H9 (cell line): Measurements from ENCODE around the gene SNAPC2. TPM values are rescaled to one million over a fixed set of nuclear protein-coding genes. Genes with fewer than 3 reads are reported as not detected.

Experiments
- DNase-seq: peaks from one replicate; pipeline ENCODE4 v3.0.0-alpha.2; 2017
- H2AFZ ChIP-seq: one replicate; pipeline ENCODE4 v1.6.1; 2013; ENCODE audit warnings: mild to moderate bottlenecking, low read length, control low read depth, moderate library complexity
- H2AK5ac ChIP-seq: 2 replicates; pipeline ENCODE4 v1.6.1; 2013; ENCODE audit warnings: low read length, control low read depth, mixed read lengths; ENCODE audit not compliant: insufficient read length
- H2BK120ac ChIP-seq: one replicate; pipeline ENCODE4 v1.6.1; 2013; ENCODE audit warnings: low read depth, mild to moderate bottlenecking, low read length, control low read depth, inconsistent platforms; ENCODE audit not compliant: poor library complexity, severe bottlenecking
- H2BK12ac ChIP-seq: 2 replicates; pipeline ENCODE4 v1.6.1; 2013; ENCODE audit warnings: low read length, control low read depth, mixed read lengths, low read depth; ENCODE audit not compliant: insufficient read length
- H2BK15ac ChIP-seq: 2 replicates; pipeline ENCODE4 v1.6.1; 2013; ENCODE audit warnings: low read depth, low read length, control low read depth
- H2BK20ac ChIP-seq: one replicate; pipeline ENCODE4 v1.6.1; 2013; ENCODE audit warnings: low read depth, mild to moderate bottlenecking, low read length, control low read depth, inconsistent platforms; ENCODE audit not compliant: poor library complexity, severe bottlenecking
- H2BK5ac ChIP-seq: 2 replicates; pipeline ENCODE4 v1.6.1; 2013; ENCODE audit warnings: low read length, control low read depth, mixed read lengths; ENCODE audit not compliant: insufficient read length
- H3K14ac ChIP-seq: 2 replicates; pipeline ENCODE4 v1.6.1; 2013; ENCODE audit warnings: low read length, control low read depth; ENCODE audit not compliant: insufficient read depth
- H3K18ac ChIP-seq: 2 replicates; pipeline ENCODE4 v1.6.1; 2013; ENCODE audit warnings: low read depth, mild to moderate bottlenecking, mixed read lengths, low read length, control low read depth; ENCODE audit not compliant: insufficient read length
- H3K23ac ChIP-seq: 2 replicates; pipeline ENCODE4 v1.6.1; 2013; ENCODE audit warnings: low read length, control low read depth, mixed read lengths, low read depth; ENCODE audit not compliant: insufficient read length
- H3K23me2 ChIP-seq: 2 replicates; pipeline ENCODE4 v1.6.1; 2013; ENCODE audit warnings: low read depth, mild to moderate bottlenecking, mixed read lengths, low read length, control low read depth; ENCODE audit not compliant: insufficient read length, poor library complexity, severe bottlenecking
- H3K27ac ChIP-seq: 2 replicates; pipeline ENCODE4 v1.5.1; 2013; ENCODE audit warnings: low read length, control low read depth, mixed read lengths, low read depth; ENCODE audit not compliant: insufficient read length
- H3K27me3 ChIP-seq: 2 replicates; pipeline ENCODE4 v1.6.1; 2013; ENCODE audit warnings: low read length, control low read depth, inconsistent platforms; ENCODE audit not compliant: insufficient read depth
- H3K4ac ChIP-seq: 2 replicates; pipeline ENCODE4 v1.6.1; 2013; ENCODE audit warnings: low read depth, mild to moderate bottlenecking, control low read depth, inconsistent platforms, low read length, moderate library complexity
- H3K4me1 ChIP-seq: 2 replicates; pipeline ENCODE4 v1.6.1; 2013; ENCODE audit warnings: low read length, control low read depth, inconsistent platforms; ENCODE audit not compliant: insufficient read depth
- H3K4me2 ChIP-seq: 2 replicates; pipeline ENCODE4 v1.6.1; 2013; ENCODE audit warnings: low read length, control low read depth, mixed read lengths; ENCODE audit not compliant: insufficient read length, insufficient read depth
- H3K56ac ChIP-seq: 2 replicates; pipeline ENCODE4 v1.6.1; 2013; ENCODE audit warnings: low read depth, mild to moderate bottlenecking, mixed read lengths, low read length, control low read depth; ENCODE audit not compliant: insufficient read length
- H3K79me1 ChIP-seq: 2 replicates; pipeline ENCODE4 v1.6.1; 2013; ENCODE audit warnings: low read depth, mild to moderate bottlenecking, moderate library complexity, low read length, control low read depth, inconsistent platforms; ENCODE audit not compliant: insufficient read depth, poor library complexity, severe bottlenecking
- H3K79me2 ChIP-seq: 2 replicates; pipeline ENCODE4 v1.6.1; 2013; ENCODE audit warnings: low read length, control low read depth, inconsistent platforms; ENCODE audit not compliant: insufficient read depth
- H3K9ac ChIP-seq: 2 replicates; pipeline ENCODE4 v1.6.1; 2013; ENCODE audit warnings: low read length, control low read depth, mixed read lengths; ENCODE audit not compliant: insufficient read length; ENCODE audit errors: extremely low read depth
- H3K9me3 ChIP-seq: one replicate; pipeline ENCODE4 v1.6.1; 2013; ENCODE audit warnings: low read depth, low read length, inconsistent platforms; ENCODE audit not compliant: control insufficient read depth
- H3T11ph ChIP-seq: one replicate; pipeline ENCODE4 v1.6.1; 2013; ENCODE audit warnings: mild to moderate bottlenecking, low read length, control low read depth, inconsistent platforms
- H4K20me1 ChIP-seq: one replicate; pipeline ENCODE4 v1.6.1; 2013; ENCODE audit not compliant: control insufficient read depth, insufficient read length, insufficient read depth
- H4K5ac ChIP-seq: 2 replicates; pipeline ENCODE4 v1.6.1; 2013; ENCODE audit warnings: low read depth, mild to moderate bottlenecking, mixed read lengths, low read length, control low read depth; ENCODE audit not compliant: insufficient read length
- H4K8ac ChIP-seq: replicated peaks from 2 replicates; pipeline ENCODE4 v1.6.1; 2013; ENCODE audit warnings: low read length, control low read depth, mixed read lengths, low read depth; ENCODE audit not compliant: insufficient read length
- H4K91ac ChIP-seq: 2 replicates; pipeline ENCODE4 v1.6.1; 2013; ENCODE audit warnings: low read depth, mild to moderate bottlenecking, moderate library complexity, mixed read lengths, low read length, control low read depth; ENCODE audit not compliant: insufficient read length
- H3K27ac Mint-ChIP-seq, 3 experiments: 2 replicates in 2 of 3; 3 replicates in 1 of 3; pipeline ENCODE4 v1.8.0; 2020 to 2021; ENCODE audit warnings: mixed read lengths in 3 of 3, mild to moderate bottlenecking in 1 of 3, moderate library complexity in 1 of 3
- H3K27me3 Mint-ChIP-seq: 2 replicates; pipeline ENCODE4 v1.8.0; 2021; ENCODE audit warnings: low read depth, mild to moderate bottlenecking, moderate library complexity, mixed read lengths
- H3K36me3 Mint-ChIP-seq, 3 experiments: 2 replicates in 2 of 3; 3 replicates in 1 of 3; pipeline ENCODE4 v1.8.0; 2020 to 2021; ENCODE audit warnings: low read depth in 3 of 3, mixed read lengths in 3 of 3; ENCODE audit not compliant: insufficient read depth in 1 of 3
- H3K4me1 Mint-ChIP-seq, 2 experiments: 2 replicates each; pipeline ENCODE4 v1.8.0; 2020; ENCODE audit warnings: mixed read lengths in 2 of 2
- H3K4me3 Mint-ChIP-seq, 2 experiments: 2 replicates in 1 of 2; 3 replicates in 1 of 2; pipeline ENCODE4 v1.8.0; 2020 to 2021; ENCODE audit warnings: mild to moderate bottlenecking in 2 of 2, mixed read lengths in 2 of 2, moderate library complexity in 1 of 2
- H3K9me3 Mint-ChIP-seq, 2 experiments: 2 replicates in 1 of 2; 3 replicates in 1 of 2; pipeline ENCODE4 v1.8.0; 2020; ENCODE audit warnings: mild to moderate bottlenecking in 2 of 2, mixed read lengths in 2 of 2, moderate library complexity in 1 of 2
- CTCF ChIP-seq: fragments of 200-600 bp; sonication (generic); conservative IDR thresholded peaks from 3 replicates; pipeline ENCODE4 v1.8.0; 2021; ENCODE audit warnings: antibody characterized with exemption, mild to moderate bottlenecking
- WGBS: extraction: QIAGEN DNeasy Blood & Tissue Kit; methylation state at CpG from one replicate; pipeline ENCODE4 v1.1.7; 2013; ENCODE audit warnings: missing lambda C conversion rate, low lambda C conversion rate, mixed read lengths; ENCODE audit not compliant: insufficient read length; ENCODE audit errors: extremely low coverage; 5-methylcytosine and 5-hydroxymethylcytosine counted together
- long read RNA-seq: library from polyadenylated mRNA; unstranded; transcript quantifications from one replicate; pipeline ENCODE4 v2.0.0, GENCODE V29; 2020
- total RNA-seq: library from RNA; stranded (reverse); gene quantifications from 2 replicates; pipeline ENCODE4 v1.2.1, GENCODE V29; 2021

Gene SNAPC2
- 17.1 and 17.8 TPM in 2 replicates for total RNA-seq
- long read RNA-seq, transcript SNAPC2-206 (5 exons, 1,413 nt), result minor isoform, 26 of 206 reads
- long read RNA-seq, transcript SNAPC2-201 (5 exons, 1,542 nt), result major isoform, 150 of 206 reads
- long read RNA-seq, transcript SNAPC2-204 (4 exons, 975 nt), result minor isoform, 17 of 206 reads
- long read RNA-seq, partial matches to known transcripts, result 7 of 206 reads
- long read RNA-seq, other reads (novel, unspliced or antisense), result 6 of 206 reads

GRCh38 chr19:7919610-7920518 is at the start of gene SNAPC2:
SNAPC2 (plus strand) TSS chr19:7920338; CDS start chr19:7920367, 29 bp downstream.
- Histone ChIP-seq H2BK15ac (no peak within 1 kb of the TSS), H3K79me1 (no peaks in the 10 kb centered on the region), H3K18ac (peak within 1 kb of the TSS; percentile 12), H4K5ac (no peak within 1 kb of the TSS), H2BK5ac (no peak within 1 kb of the TSS), H3K9ac (no peak within 1 kb of the TSS), H3K4me2 (peak within 1 kb of the TSS; percentile 63), H3K23me2 (peaks cover 17% of the 10 kb centered on the region), H2BK120ac (no peak within 1 kb of the TSS), H3K27me3 (peaks cover 16% of the 10 kb centered on the region; the same call in 1 of the 2 replicates), H4K91ac (no peak within 1 kb of the TSS), H3K4me1 (no peaks in the 10 kb centered on the region), H2AK5ac (no peak within 1 kb of the TSS), H3K79me2 (no peaks in the 10 kb centered on the region), H3K4ac (no peak within 1 kb of the TSS), H3K14ac (no peak within 1 kb of the TSS; the same call in 1 of the 2 replicates), H2AFZ (no peak within 1 kb of the TSS), H3K23ac (no peak within 1 kb of the TSS), H2BK12ac (no peak within 1 kb of the TSS), H3K56ac (no peak within 1 kb of the TSS), H3K27ac (no peak within 1 kb of the TSS), H4K8ac (no peak within 1 kb of the TSS), H3K9me3 (no peaks in the 10 kb centered on the region), H2BK20ac (no peak within 1 kb of the TSS), H4K20me1 (no peaks in the 10 kb centered on the region), H3T11ph (no peak within 1 kb of the TSS)
- H3K4me1 Mint-ChIP-seq, result peaks cover 22 to 30% of the 10 kb centered on the region in 2 experiments
- peak; percentile 97 for DNase-seq
- H3K4me3 Mint-ChIP-seq, result peak within 1 kb of the TSS; percentile 67 to 84
- WGBS, result no CpG with 5 or more reads among the region's 62 CpGs
- H3K36me3 Mint-ChIP-seq, result peaks cover 7 to 13% (median 12%) of the 10 kb centered on the region in 3 experiments; a peak in 5 of 7 replicates
- no peaks in the 10 kb centered on the region; a peak in 1 of 5 replicates for H3K9me3 Mint-ChIP-seq
- peaks cover 46% of the 10 kb centered on the region for H3K27me3 Mint-ChIP-seq
- H3K27ac Mint-ChIP-seq, result peak within 1 kb of the TSS; percentile 55 to 95 (median 89); a peak in 5 of 7 replicates
- TF ChIP-seq CTCF, result no peak
